ACC112 (cell line): Measurements from ENCODE around the gene ARFGEF2.
"Not testable (repeated sequence)": the region's sequence is repeated elsewhere in the genome, so short reads cannot be mapped to it uniquely, and the experiment has no call there.

Experiments used
- H2AFZ ChIP-seq: fragments of 200-600 bp; sonication (generic); one replicate; pipeline ENCODE4 v1.6.0; 2017; ENCODE audit warnings: antibody characterized with exemption, low read length; ENCODE audit not compliant: unreplicated experiment
- H3K27ac ChIP-seq: fragments of 200-600 bp; sonication (generic); 2 replicates; pipeline ENCODE4 v1.5.1; 2014; ENCODE audit warnings: low read depth, mild to moderate bottlenecking, antibody characterized with exemption, low read length, moderate library complexity
- H3K27me3 ChIP-seq: fragments of 200-600 bp; sonication (generic); 2 replicates; pipeline ENCODE4 v1.6.1; 2014; ENCODE audit warnings: mild to moderate bottlenecking, antibody characterized with exemption, low read length, moderate library complexity, mixed read lengths; ENCODE audit not compliant: insufficient read depth
- H3K36me3 ChIP-seq: fragments of 200-600 bp; sonication (generic); 2 replicates; pipeline ENCODE4 v1.6.1; 2016; ENCODE audit warnings: mild to moderate bottlenecking, antibody characterized with exemption, low read length, moderate library complexity, mixed read lengths; ENCODE audit not compliant: insufficient read depth
- H3K4me1 ChIP-seq: fragments of 200-600 bp; sonication (generic); one replicate; pipeline ENCODE4 v1.6.1; 2016; ENCODE audit warnings: low read length, mixed read lengths; ENCODE audit not compliant: insufficient read depth, unreplicated experiment, control insufficient read depth
- H3K4me3 ChIP-seq: fragments of 200-600 bp; sonication (generic); 2 replicates; pipeline ENCODE4 v1.5.1; 2014; ENCODE audit warnings: mild to moderate bottlenecking, low read depth, low read length
- H3K79me2 ChIP-seq: fragments of 200-600 bp; sonication (generic); one replicate; pipeline ENCODE4 v1.6.0; 2016; ENCODE audit warnings: low read length; ENCODE audit not compliant: control insufficient read depth, unreplicated experiment, insufficient read depth

The ARFGEF2 gene

GRCh38 chr20:48971956-48972355, 50.4 kb downstream of the ARFGEF2 start:
- Histone ChIP-seq H3K79me2 (no peaks in the 10 kb centered on the region), H3K36me3 (peaks cover 35% of the 10 kb centered on the region), H2AFZ (no peak overlapping the region), H3K27me3 (no peaks in the 10 kb centered on the region), H3K4me3 (no peak overlapping the region), H3K4me1 (no peaks in the 10 kb centered on the region), H3K27ac (no peak overlapping the region)

- Histone ChIP-seq H3K79me2 (no peaks in the 10 kb centered on the region), H3K36me3 (peaks cover 35% of the 10 kb centered on the region), H3K4me1 (no peaks in the 10 kb centered on the region), H2AFZ (no peak overlapping the region), H3K4me3 (no peak overlapping the region), H3K27me3 (no peaks in the 10 kb centered on the region), H3K27ac (no peak overlapping the region)
These were observed 51.3 kb downstream of the ARFGEF2 start for GRCh38 chr20:48972816-48973215.

GRCh38 chr20:48975955-48976354, 54.4 kb downstream of the ARFGEF2 start:
- Histone ChIP-seq H3K36me3 (peaks cover 23% of the 10 kb centered on the region; the same call in 1 of the 2 replicates), H3K79me2 (no peaks in the 10 kb centered on the region), H2AFZ (no peak overlapping the region), H3K27ac (no peak overlapping the region), H3K27me3 (no peaks in the 10 kb centered on the region), H3K4me3 (no peak overlapping the region), H3K4me1 (no peaks in the 10 kb centered on the region)

GRCh38 chr20:48979980-48980379, 58.5 kb downstream of the ARFGEF2 start:
- Histone ChIP-seq H3K36me3 (peaks cover 25% of the 10 kb centered on the region), H3K4me1 (peaks cover 19% of the 10 kb centered on the region)
- not testable (repeated sequence) for H3K27ac ChIP-seq, H2AFZ ChIP-seq, H3K4me3 ChIP-seq, H3K79me2 ChIP-seq, H3K27me3 ChIP-seq

- Histone ChIP-seq H3K4me3 (no peak overlapping the region), H2AFZ (no peak overlapping the region), H3K79me2 (no peaks in the 10 kb centered on the region), H3K4me1 (peaks cover 19% of the 10 kb centered on the region), H3K27me3 (no peaks in the 10 kb centered on the region), H3K27ac (peak overlapping the region; percentile 81), H3K36me3 (peaks cover 28% of the 10 kb centered on the region)
These were observed 62.2 kb downstream of the ARFGEF2 start for GRCh38 chr20:48983423-48984400.

- Histone ChIP-seq H3K4me1 (peaks cover 19% of the 10 kb centered on the region), H3K4me3 (no peak overlapping the region), H3K79me2 (no peaks in the 10 kb centered on the region), H3K27ac (peak overlapping the region; percentile 81), H3K36me3 (peaks cover 36% of the 10 kb centered on the region), H2AFZ (no peak overlapping the region), H3K27me3 (no peaks in the 10 kb centered on the region)
These were observed 63.2 kb downstream of the ARFGEF2 start for GRCh38 chr20:48984575-48985219.

- no peak overlapping the region for H3K4me3 ChIP-seq
- H2AFZ ChIP-seq, result no peak overlapping the region
- peaks cover 19% of the 10 kb centered on the region for H3K4me1 ChIP-seq
- H3K36me3 ChIP-seq, result peaks cover 45% of the 10 kb centered on the region
- no peaks in the 10 kb centered on the region for H3K27me3 ChIP-seq
- H3K79me2 ChIP-seq, result no peaks in the 10 kb centered on the region
- H3K27ac ChIP-seq, result no peak overlapping the region
These were observed 65.4 kb downstream of the ARFGEF2 start for GRCh38 chr20:48986899-48987298.

GRCh38 chr20:48990467-48990866, 69.0 kb downstream of the ARFGEF2 start:
- H3K4me1 ChIP-seq, result no peaks in the 10 kb centered on the region
- H3K36me3 ChIP-seq, result peaks cover 44% of the 10 kb centered on the region

GRCh38 chr20:48995589-48995988, 74.1 kb downstream of the ARFGEF2 start:
- Histone ChIP-seq H3K27ac (no peak overlapping the region), H3K4me3 (no peak overlapping the region), H2AFZ (no peak overlapping the region), H3K36me3 (peaks cover 38% of the 10 kb centered on the region), H3K79me2 (no peaks in the 10 kb centered on the region), H3K27me3 (no peaks in the 10 kb centered on the region), H3K4me1 (no peaks in the 10 kb centered on the region)

More at GRCh38 chr20:48990467-48990866, 69.0 kb downstream of the ARFGEF2 start:
- H3K4me3 ChIP-seq, result no peak overlapping the region
- no peaks in the 10 kb centered on the region for H3K27me3 ChIP-seq
- H2AFZ ChIP-seq, result no peak overlapping the region
- H3K27ac ChIP-seq, result no peak overlapping the region
- H3K79me2 ChIP-seq, result no peaks in the 10 kb centered on the region

- peaks cover 18% of the 10 kb centered on the region for H3K36me3 ChIP-seq
These were observed 78.7 kb downstream of the ARFGEF2 start for GRCh38 chr20:48999890-49000870.

More at GRCh38 chr20:48999890-49000870, 78.7 kb downstream of the ARFGEF2 start:
- Histone ChIP-seq H3K4me1 (no peaks in the 10 kb centered on the region), H2AFZ (no peak overlapping the region), H3K27me3 (no peaks in the 10 kb centered on the region), H3K79me2 (no peaks in the 10 kb centered on the region), H3K4me3 (no peak overlapping the region), H3K27ac (no peak overlapping the region)
